SK-N-SH (cell line): ENCODE results near the gene CDC42EP4. TPM values are rescaled to one million over a fixed set of nuclear protein-coding genes. Genes with fewer than 3 reads are reported as not detected.

Experiments
- CTCF ChIA-PET: fragments of 300-600, 350-600 bp; formaldehyde crosslinking; extraction: SDS; loops from one replicate; lab custom pipeline; 2021; lab: Yijun Ruan, JAX
- POLR2A ChIA-PET: fragments of 350-600 bp; sonication (Branson Sonifier 250); formaldehyde crosslinking; extraction: SDS; loops from one replicate; lab custom pipeline; 2020; ENCODE audit warnings: antibody characterized with exemption, inconsistent platforms; lab: Yijun Ruan, JAX
- DNase-seq: peaks from one replicate; pipeline ENCODE4 v3.0.0; 2012
- H2AFZ ChIP-seq: fragments of 200-600 bp; sonication (generic); 2 replicates; pipeline ENCODE4 v1.8.1; 2016; ENCODE audit warnings: antibody characterized with exemption, mild to moderate bottlenecking, low read depth
- H3F3A ChIP-seq: fragments of 200-600 bp; sonication (generic); replicated peaks from 2 replicates; pipeline ENCODE3; 2016; ENCODE audit warnings: antibody characterized with exemption, mild to moderate bottlenecking; ENCODE audit not compliant: insufficient read depth
- H3K27ac ChIP-seq, 2 experiments: fragments of 200-500 bp in 1 of 2; fragments of 200-600 bp in 1 of 2; sonication (Bioruptor generic) in 1 of 2; sonication (generic), shearing (Covaris generic) in 1 of 2; 2 replicates each; pipeline versions ENCODE4 v1.5.1 to v1.6.1; 2014 to 2016; ENCODE audit warnings: low read depth in 2 of 2, inconsistent platforms in 1 of 2, low read length in 1 of 2, mild to moderate bottlenecking in 1 of 2, mixed read lengths in 1 of 2
- H3K27me3 ChIP-seq: fragments of 200-600 bp; sonication (generic), shearing (Covaris generic); 2 replicates; pipeline ENCODE4 v1.6.1; 2016; ENCODE audit warnings: mixed run types; ENCODE audit not compliant: insufficient read depth
- H3K36me3 ChIP-seq, 2 experiments: fragments of 200-500 bp in 1 of 2; fragments of 200-600 bp in 1 of 2; sonication (Bioruptor generic) in 1 of 2; sonication (generic) in 1 of 2; replicated peaks in 1 of 2; 2 replicates each; pipeline versions ENCODE3 to v1.5.1; 2014 to 2016; ENCODE audit warnings: low read length in 1 of 2, mild to moderate bottlenecking in 1 of 2; ENCODE audit not compliant: insufficient read depth in 2 of 2, control insufficient read depth in 1 of 2
- H3K4me1 ChIP-seq, 2 experiments: fragments of 200-500 bp in 1 of 2; fragments of 200-600 bp in 1 of 2; sonication (Bioruptor generic) in 1 of 2; sonication (generic), shearing (Covaris generic) in 1 of 2; 2 replicates each; pipeline versions ENCODE4 v1.5.1 to v1.6.1; 2014 to 2016; ENCODE audit warnings: low read depth in 1 of 2, low read length in 1 of 2, mixed run types in 1 of 2; ENCODE audit not compliant: insufficient read depth in 2 of 2, control insufficient read depth in 1 of 2
- H3K4me2 ChIP-seq: fragments of 200-600 bp; sonication (generic), shearing (Covaris generic); 2 replicates; pipeline ENCODE4 v1.6.1; 2017; ENCODE audit warnings: mixed run types
- H3K4me3 ChIP-seq, 2 experiments: fragments of 200-500 bp in 1 of 2; fragments of 200-600 bp in 1 of 2; sonication (Bioruptor generic) in 1 of 2; sonication (generic), shearing (Covaris generic) in 1 of 2; 2 replicates each; pipeline versions ENCODE4 v1.5.1 to v1.8.1; 2014 to 2016; ENCODE audit warnings: low read depth in 2 of 2, inconsistent platforms in 1 of 2, low read length in 1 of 2, mild to moderate bottlenecking in 1 of 2, mixed read lengths in 1 of 2, moderate library complexity in 1 of 2
- H3K79me2 ChIP-seq: fragments of 200-600 bp; sonication (generic); 2 replicates; pipeline ENCODE4 v1.8.1; 2017; ENCODE audit warnings: mild to moderate bottlenecking; ENCODE audit not compliant: insufficient read depth
- H3K9ac ChIP-seq: fragments of 200-600 bp; sonication (generic); 2 replicates; pipeline ENCODE4 v1.6.1; 2017; ENCODE audit warnings: mixed run types
- H3K9me2 ChIP-seq: fragments of 200-600 bp; sonication (generic); 2 replicates; pipeline ENCODE4 v1.6.1; 2017; ENCODE audit warnings: mixed run types
- H3K9me3 ChIP-seq: fragments of 200-600 bp; sonication (generic); 2 replicates; pipeline ENCODE4 v1.6.1; 2017; ENCODE audit warnings: mixed run types, mild to moderate bottlenecking, moderate library complexity
- H4K20me1 ChIP-seq: fragments of 200-600 bp; sonication (generic); 2 replicates; pipeline ENCODE4 v1.6.1; 2017; ENCODE audit warnings: mild to moderate bottlenecking, mixed run types; ENCODE audit not compliant: insufficient read depth
- EP300 ChIP-seq, 2 experiments: IDR thresholded peaks; 2 replicates each; pipeline versions ENCODE4 v1.4.0 to v1.6.1; 2012; ENCODE audit warnings: borderline replicate concordance in 1 of 2, low read depth in 1 of 2, low read length in 1 of 2
- GATA2 ChIP-seq: sonication (generic); formaldehyde crosslinking; IDR thresholded peaks from 2 replicates; pipeline ENCODE4 v1.5.0; 2020; ENCODE audit warnings: mild to moderate bottlenecking, missing genetic modification reagents
- JUND ChIP-seq: IDR thresholded peaks from 2 replicates; pipeline ENCODE4 v1.4.0; 2012
- MAX ChIP-seq: IDR thresholded peaks from 2 replicates; pipeline ENCODE4 v1.4.0; 2012; ENCODE audit warnings: low read depth
- NFIC ChIP-seq: IDR thresholded peaks from 2 replicates; pipeline ENCODE4 v1.4.0; 2012; ENCODE audit warnings: borderline replicate concordance
- RCOR1 ChIP-seq: fragments of 150-350 bp; IDR thresholded peaks from 2 replicates; pipeline ENCODE4 v1.6.1; 2017; ENCODE audit warnings: antibody characterized with exemption, low read length
- TAF1 ChIP-seq: IDR thresholded peaks from 2 replicates; pipeline ENCODE4 v1.6.1; 2012; ENCODE audit warnings: low read depth, mild to moderate bottlenecking, low read length, moderate library complexity, borderline replicate concordance
- TCF12 ChIP-seq: IDR thresholded peaks from 2 replicates; pipeline ENCODE4 v1.4.0; 2012
- USF2 ChIP-seq: fragments of 150-350 bp; IDR thresholded peaks from 2 replicates; pipeline ENCODE4 v1.6.1; 2017; ENCODE audit warnings: antibody characterized with exemption, low read length, low read depth, borderline replicate concordance
- YY1 ChIP-seq: IDR thresholded peaks from 2 replicates; pipeline ENCODE4 v1.4.0; 2012; ENCODE audit warnings: low read depth, mild to moderate bottlenecking
- whole genome bisulfite sequencing: methylation state at CpG from one replicate; pipeline ENCODE4 v1.1.6; 2017; ENCODE audit warnings: low lambda C conversion rate; 5-methylcytosine and 5-hydroxymethylcytosine counted together
- polyA plus RNA-seq, 3 experiments: library from polyadenylated mRNA; depleted of rRNA; stranded (reverse); fragments of >200 nt; gene quantifications; 2 replicates each; pipeline ENCODE4 v1.2.3, GENCODE V29; 2012

CDC42EP4 gene
- polyA plus RNA-seq, 1 of the 3 experiments (the other 2 are of a cell fraction) = 28.3 TPM

GRCh38 chr17:73354423-73355284, 42.9 kb upstream of the CDC42EP4 start:
- ChIA-PET CTCF (interaction anchor here (1.0 to 9.0 kb wide), 9 partner anchors 11 to 845 kb away, joined by 3 to 84 read pairs (median 6); partner anchors contain the start of gene CDC42EP4), POLR2A (interaction anchor here (2.9 kb wide), 1 partner anchor 11 kb away, joined by 26 read pairs; no protein-coding TSS in a partner anchor)
- Histone ChIP-seq H3K79me2 (no peaks in the 10 kb centered on the region), H3K4me1 (peaks cover 0 to 53% of the 10 kb centered on the region in 2 experiments; a peak in 1 of 4 replicates), H3K9ac (no peak overlapping the region), H4K20me1 (no peaks in the 10 kb centered on the region), H3F3A (no peaks in the 10 kb centered on the region), H3K27ac (no peak overlapping the region; a peak in 1 of 4 replicates), H3K9me2 (no peaks in the 10 kb centered on the region), H2AFZ (no peak overlapping the region), H3K4me3 (no peak overlapping the region), H3K36me3 (no peaks in the 10 kb centered on the region), H3K27me3 (no peaks in the 10 kb centered on the region), H3K9me3 (no peaks in the 10 kb centered on the region), H3K4me2 (no peak overlapping the region)
- 95% methylated on average over 19 of the region's 21 CpGs for WGBS
- TF ChIP-seq NFIC = no peak
- no peak for TF ChIP-seq RCOR1
- no peak for TF ChIP-seq USF2
- no peak for TF ChIP-seq YY1
- no peak for DNase-seq

- H3K27ac ChIP-seq = no peak overlapping the region
- no peak overlapping the region for H3K4me3 ChIP-seq
- CTCF ChIA-PET = no interaction called here
- H3F3A ChIP-seq = no peaks in the 10 kb centered on the region
- H4K20me1 ChIP-seq = no peaks in the 10 kb centered on the region
- WGBS = 88% methylated on average over 13 of the region's 13 CpGs
- no peaks in the 10 kb centered on the region for H3K9me2 ChIP-seq
- no peak overlapping the region for H3K9ac ChIP-seq
- no peaks in the 10 kb centered on the region for H3K9me3 ChIP-seq
- peaks cover 0 to 44% of the 10 kb centered on the region in 2 experiments; a peak in 1 of 4 replicates for H3K4me1 ChIP-seq
- no peaks in the 10 kb centered on the region for H3K79me2 ChIP-seq
- H3K4me2 ChIP-seq = no peak overlapping the region
- no peak overlapping the region for H2AFZ ChIP-seq
- TF ChIP-seq MAX = no peak
- no peak for TF ChIP-seq GATA2 (CRISPR knock-in tag)
- TF ChIP-seq TCF12 = no peak
- no peak for TF ChIP-seq JUND
- no peak for TF ChIP-seq TAF1
- no peak for TF ChIP-seq NFIC
- no peak for TF ChIP-seq EP300 (IDR thresholded peaks at IDR 0.05; ENCODE audit: borderline replicate concordance in 1 of 2, low read depth in 1 of 2, low read length in 1 of 2)
- POLR2A ChIA-PET = no interaction called here
- H3K27me3 ChIP-seq = no peaks in the 10 kb centered on the region
- no peaks in the 10 kb centered on the region for H3K36me3 ChIP-seq
- no peak for DNase-seq
Observed at GRCh38 chr17:73352261-73352660, 40.5 kb upstream of the CDC42EP4 start.
